ENCODE measurements around the gene POLG. TPM values are rescaled to one million over a fixed set of nuclear protein-coding genes. Genes with fewer than 3 reads are reported as not detected.

The POLG gene
- total RNA-seq, 1 experiment from 2014 or later = 83.6 TPM

DNA sequence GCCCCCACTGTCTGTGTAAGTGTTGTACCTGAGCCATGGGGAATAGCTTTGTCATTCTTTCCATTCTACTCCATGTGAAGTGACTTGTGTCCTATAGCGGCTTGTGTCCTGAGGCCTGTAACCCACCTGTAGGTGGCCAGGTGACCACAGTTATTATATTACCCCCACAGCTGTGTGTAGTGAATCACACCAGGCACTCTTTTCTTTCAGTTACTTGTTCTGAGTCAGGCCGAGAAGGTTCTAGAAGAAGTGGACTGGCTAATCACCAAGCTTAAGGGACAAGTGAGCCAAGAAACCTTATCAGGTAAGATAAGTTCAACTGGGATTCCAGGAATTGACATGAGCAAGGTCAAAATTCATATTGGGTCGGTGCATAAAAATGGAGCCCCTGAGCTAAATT is 29.2 kb downstream of the POLG start:
- H3K27ac Mint-ChIP-seq (ENCODE audit: unreplicated experiment) = no peak overlapping the region
- TF ChIP-seq, protein P1, sequence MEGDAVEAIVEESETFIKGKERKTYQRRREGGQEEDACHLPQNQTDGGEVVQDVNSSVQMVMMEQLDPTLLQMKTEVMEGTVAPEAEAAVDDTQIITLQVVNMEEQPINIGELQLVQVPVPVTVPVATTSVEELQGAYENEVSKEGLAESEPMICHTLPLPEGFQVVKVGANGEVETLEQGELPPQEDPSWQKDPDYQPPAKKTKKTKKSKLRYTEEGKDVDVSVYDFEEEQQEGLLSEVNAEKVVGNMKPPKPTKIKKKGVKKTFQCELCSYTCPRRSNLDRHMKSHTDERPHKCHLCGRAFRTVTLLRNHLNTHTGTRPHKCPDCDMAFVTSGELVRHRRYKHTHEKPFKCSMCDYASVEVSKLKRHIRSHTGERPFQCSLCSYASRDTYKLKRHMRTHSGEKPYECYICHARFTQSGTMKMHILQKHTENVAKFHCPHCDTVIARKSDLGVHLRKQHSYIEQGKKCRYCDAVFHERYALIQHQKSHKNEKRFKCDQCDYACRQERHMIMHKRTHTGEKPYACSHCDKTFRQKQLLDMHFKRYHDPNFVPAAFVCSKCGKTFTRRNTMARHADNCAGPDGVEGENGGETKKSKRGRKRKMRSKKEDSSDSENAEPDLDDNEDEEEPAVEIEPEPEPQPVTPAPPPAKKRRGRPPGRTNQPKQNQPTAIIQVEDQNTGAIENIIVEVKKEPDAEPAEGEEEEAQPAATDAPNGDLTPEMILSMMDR (IDR thresholded peaks at IDR 0.05; ENCODE audit: unreplicated experiment) = no peak
- H3K36me3 Mint-ChIP-seq (ENCODE audit: insufficient read depth, unreplicated experiment) = peaks cover 31% of the 10 kb centered on the region
- H3K9me3 Mint-ChIP-seq (ENCODE audit: low read depth, unreplicated experiment) = no peaks in the 10 kb centered on the region
- H3K4me3 Mint-ChIP-seq (ENCODE audit: low read depth, unreplicated experiment) = no peak overlapping the region
- no peaks in the 10 kb centered on the region for H3K27me3 Mint-ChIP-seq (ENCODE audit: unreplicated experiment)
- CTCF ChIA-PET = interaction anchor here (0.7 kb wide), 1 partner anchor 246 kb away, joined by 3 read pairs; no protein-coding TSS in a partner anchor
- BruUV-seq (replicated peaks) = no TSS peak
- intact Hi-C loops (cut with micrococcal nuclease; ENCODE audit: unreplicated experiment) = no loop called here
- H3K4me1 Mint-ChIP-seq (ENCODE audit: low read depth, unreplicated experiment) = no peaks in the 10 kb centered on the region
- no peak for DNase-seq

DNA sequence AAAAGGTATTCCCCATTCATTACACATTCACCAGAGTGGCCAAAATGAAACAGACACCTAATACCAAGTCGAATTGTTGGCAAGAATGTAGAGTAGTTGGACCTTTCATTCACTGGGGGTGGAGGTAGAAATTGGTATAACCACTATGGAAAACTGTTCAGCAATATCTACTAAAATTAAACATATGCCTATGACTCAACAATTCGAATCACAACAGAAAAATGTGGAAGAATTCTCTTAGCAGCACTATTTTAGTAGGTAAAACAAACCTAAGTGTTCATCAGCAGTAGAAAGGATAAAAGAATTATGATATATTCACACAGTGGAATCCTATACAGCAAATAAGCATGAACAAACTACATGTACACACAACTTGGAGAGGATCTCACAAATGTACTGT is 30.6 kb downstream of the POLG start:
- Mint-ChIP-seq H3K4me1 (ENCODE audit: low read depth, unreplicated experiment) (no peaks in the 10 kb centered on the region), H3K9me3 (ENCODE audit: low read depth, unreplicated experiment) (no peaks in the 10 kb centered on the region), H3K4me3 (ENCODE audit: low read depth, unreplicated experiment) (no peak overlapping the region), H3K27me3 (ENCODE audit: unreplicated experiment) (no peaks in the 10 kb centered on the region), H3K36me3 (ENCODE audit: insufficient read depth, unreplicated experiment) (peaks cover 37% of the 10 kb centered on the region), H3K27ac (ENCODE audit: unreplicated experiment) (no peak overlapping the region)
- CTCF ChIA-PET = no interaction called here
- no TSS peak for BruUV-seq (replicated peaks)
- DNase-seq = no peak
- intact Hi-C loops (cut with micrococcal nuclease; ENCODE audit: unreplicated experiment) = no loop called here
- TF ChIP-seq, protein P1 (IDR thresholded peaks at IDR 0.05; ENCODE audit: unreplicated experiment) = no peak

DNA sequence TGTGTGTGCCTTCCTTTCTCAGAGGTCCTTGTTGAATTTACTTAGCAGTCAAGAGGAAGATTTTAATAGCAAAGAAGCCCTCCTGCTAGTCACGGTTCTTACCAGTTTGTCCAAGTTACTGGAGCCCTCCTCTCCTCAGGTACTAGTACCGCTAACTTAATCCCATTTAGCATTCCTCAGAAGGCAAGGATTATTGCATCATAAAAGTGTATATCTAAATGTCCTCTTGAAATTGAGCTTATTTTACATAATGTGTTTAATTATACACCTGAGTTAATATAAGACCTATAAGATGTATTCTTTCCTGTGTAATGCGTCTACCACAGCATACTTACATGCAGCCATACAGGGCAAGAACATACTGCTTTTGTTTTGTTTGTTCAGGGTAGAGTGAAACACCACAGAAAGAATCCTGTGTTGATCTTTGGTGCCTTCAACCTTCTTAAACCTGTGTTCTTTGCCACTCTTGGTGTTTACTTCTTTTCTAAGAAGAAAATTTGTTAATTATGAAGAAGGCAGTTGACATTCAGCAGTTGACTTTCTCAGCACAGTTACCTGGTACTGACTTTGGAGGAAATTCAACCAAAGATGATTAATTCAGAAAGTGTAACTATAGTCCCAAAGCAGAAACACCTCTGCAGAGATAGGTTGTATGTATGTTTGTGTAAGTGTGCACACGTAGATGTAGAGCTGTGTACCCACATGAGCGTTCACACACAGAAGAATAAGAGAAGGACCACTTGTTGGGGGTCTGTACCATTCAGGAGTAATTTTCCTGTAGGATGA is 33.1 kb downstream of the POLG start:
- Mint-ChIP-seq H3K27ac (ENCODE audit: unreplicated experiment) (no peak overlapping the region), H3K4me1 (ENCODE audit: low read depth, unreplicated experiment) (no peaks in the 10 kb centered on the region), H3K9me3 (ENCODE audit: low read depth, unreplicated experiment) (no peaks in the 10 kb centered on the region), H3K4me3 (ENCODE audit: low read depth, unreplicated experiment) (no peak overlapping the region), H3K27me3 (ENCODE audit: unreplicated experiment) (no peaks in the 10 kb centered on the region), H3K36me3 (ENCODE audit: insufficient read depth, unreplicated experiment) (peaks cover 33% of the 10 kb centered on the region)
- CTCF ChIA-PET = interaction anchor here (0.7 kb wide), 1 partner anchor 16 kb away, joined by 3 read pairs; no protein-coding TSS in a partner anchor
- no peak for DNase-seq
- intact Hi-C loops (cut with micrococcal nuclease; ENCODE audit: unreplicated experiment) = loop anchor here (2.0 kb wide), 1 partner anchor 95 kb away; no protein-coding TSS in a partner anchor
- BruUV-seq (replicated peaks) = no TSS peak
- TF ChIP-seq, protein P1 (IDR thresholded peaks at IDR 0.05; ENCODE audit: unreplicated experiment) = no peak

DNA sequence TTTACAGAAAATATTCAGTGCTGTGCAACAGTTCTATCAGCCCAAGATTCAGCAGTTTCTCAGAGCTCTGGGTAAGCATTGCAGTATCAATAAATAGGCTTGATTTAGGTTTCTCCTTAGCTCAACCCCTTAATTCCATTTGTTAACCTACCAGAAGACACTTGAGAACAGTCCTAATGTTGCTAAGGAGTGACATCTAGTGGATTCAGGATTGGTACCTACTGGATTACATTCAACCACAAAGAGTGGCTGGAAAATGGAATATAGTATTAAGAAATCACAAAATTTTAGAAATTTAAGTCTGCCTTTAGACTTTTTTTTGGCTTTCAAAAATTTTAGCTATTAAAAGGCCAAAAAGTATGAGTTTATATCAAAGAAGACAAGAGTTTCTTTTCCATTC is 34.7 kb downstream of the POLG start:
- TF ChIP-seq, protein P1 (IDR thresholded peaks at IDR 0.05; ENCODE audit: unreplicated experiment) = no peak
- CTCF ChIA-PET = interaction anchor here (0.6 to 0.8 kb wide), 4 partner anchors 11 to 95 kb away, joined by 3 to 4 read pairs (median 3); partner anchors contain the start of gene FANCI
- H3K9me3 Mint-ChIP-seq (ENCODE audit: low read depth, unreplicated experiment) = no peaks in the 10 kb centered on the region
- H3K4me1 Mint-ChIP-seq (ENCODE audit: low read depth, unreplicated experiment) = no peaks in the 10 kb centered on the region
- no peak overlapping the region for H3K4me3 Mint-ChIP-seq (ENCODE audit: low read depth, unreplicated experiment)
- H3K36me3 Mint-ChIP-seq (ENCODE audit: insufficient read depth, unreplicated experiment) = peaks cover 25% of the 10 kb centered on the region
- BruUV-seq (replicated peaks) = no TSS peak
- no peaks in the 10 kb centered on the region for H3K27me3 Mint-ChIP-seq (ENCODE audit: unreplicated experiment)
- no peak for DNase-seq
- intact Hi-C loops (cut with micrococcal nuclease; ENCODE audit: unreplicated experiment) = loop anchor here (2.0 kb wide), 1 partner anchor 93 kb away; no protein-coding TSS in a partner anchor
- H3K27ac Mint-ChIP-seq (ENCODE audit: unreplicated experiment) = no peak overlapping the region
